Stimulated activated naive CD4-positive, alpha-beta T cell (primary cell): ENCODE data around the gene HSFX1.
"Not testable (repeated sequence)": the region's sequence is repeated elsewhere in the genome, so short reads cannot be mapped to it uniquely, and the experiment has no call there.

Experiments
- DNase-seq, 6 experiments: peaks; one replicate each; lab custom pipeline; 2025; lab: John Stamatoyannopoulos, UW

The HSFX1 gene

GRCh38 chrX:149773768-149774167, at the start of gene HSFX1:
Gene HSFX1, plus strand, starts transcription at chrX:149774068. Its CDS starts 614 bp downstream, at chrX:149774682.
- DNase-seq: not testable (repeated sequence)

- DNase-seq: not testable (repeated sequence)
Measured at GRCh38 chrX:149727308-149727707, 46.6 kb upstream of the HSFX1 start.

- not testable (repeated sequence) for DNase-seq
Measured at GRCh38 chrX:149742269-149742668, 31.6 kb upstream of the HSFX1 start.

- DNase-seq: not testable (repeated sequence)
Measured at GRCh38 chrX:149746390-149747007, 27.4 kb upstream of the HSFX1 start.

- DNase-seq: no peak
Measured at GRCh38 chrX:149757206-149758067, 16.4 kb upstream of the HSFX1 start.

- DNase-seq: no peak
Measured at GRCh38 chrX:149758068-149758714, 15.7 kb upstream of the HSFX1 start.

- not testable (repeated sequence) for DNase-seq
Measured at GRCh38 chrX:149758715-149759078, 15.2 kb upstream of the HSFX1 start.

- DNase-seq: no peak
Measured at GRCh38 chrX:149759824-149760223, 14.0 kb upstream of the HSFX1 start.

- no peak for DNase-seq
Measured at GRCh38 chrX:149760965-149761364, 12.9 kb upstream of the HSFX1 start.

GRCh38 chrX:149761858-149762674, 11.8 kb upstream of the HSFX1 start:
- not testable (repeated sequence) for DNase-seq

GRCh38 chrX:149762696-149763614, 10.9 kb upstream of the HSFX1 start:
- no peak for DNase-seq

GRCh38 chrX:149770344-149770743, 3.5 kb upstream of the HSFX1 start:
- DNase-seq: not testable (repeated sequence)

GRCh38 chrX:149773026-149773425, 842 bp upstream of the HSFX1 start:
- not testable (repeated sequence) for DNase-seq

GRCh38 chrX:149777999-149778398, 4.1 kb downstream of the HSFX1 start:
- not testable (repeated sequence) for DNase-seq

- not testable (repeated sequence) for DNase-seq
Measured at GRCh38 chrX:149781727-149782126, 7.9 kb downstream of the HSFX1 start, which contains the start of gene MAGEA9. Gene MAGEA9, plus strand, starts transcription at chrX:149781930. Its CDS starts 4,281 bp downstream, at chrX:149786211.

GRCh38 chrX:149795531-149795930, 21.7 kb downstream of the HSFX1 start:
- not testable (repeated sequence) for DNase-seq

- DNase-seq: no peak
Measured at GRCh38 chrX:149799095-149799714, 25.3 kb downstream of the HSFX1 start.

- DNase-seq: no peak
Measured at GRCh38 chrX:149799938-149800337, 26.1 kb downstream of the HSFX1 start.

GRCh38 chrX:149803458-149804062, 29.7 kb downstream of the HSFX1 start:
- DNase-seq: no peak

- DNase-seq: no peak
Measured at GRCh38 chrX:149804102-149804501, 30.2 kb downstream of the HSFX1 start.
